HepG2 (cell line): ENCODE results near the gene PRKAR1B. TPM values are rescaled to one million over a fixed set of nuclear protein-coding genes. Genes with fewer than 3 reads are reported as not detected.

Experiments
- ATAC-seq: fragments of 200-7000 bp; cut with Tn5 transposase; 3 replicates; pipeline ENCODE4 v1.9.1; 2020; ENCODE audit warnings: mild to moderate bottlenecking, moderate library complexity
- BruUV-seq: library from RNA; stranded (reverse); fragments of 400-500 nt; replicated peaks from 2 replicates; lab custom pipeline; 2021; lab: Mats Ljungman, UMichigan
- CTCF ChIA-PET: fragments of 300-600 bp; formaldehyde crosslinking; extraction: SDS; loops from one replicate; lab custom pipeline; 2021; ENCODE audit warnings: low total read pairs, inconsistent platforms, low intra/inter-chr PET ratio; lab: Yijun Ruan, JAX
- POLR2A ChIA-PET: fragments of 350-600 bp; sonication (Branson Sonifier 250); formaldehyde crosslinking; loops from one replicate; lab custom pipeline; 2020; ENCODE audit warnings: antibody characterized with exemption, inconsistent platforms; lab: Yijun Ruan, JAX
- DNase-seq: peaks from one replicate; pipeline ENCODE4 v3.0.0-alpha.2; 2015; ENCODE audit warnings: low spot score
- FAIRE-seq: peaks from 3 replicates; lab custom pipeline; 2011; peaks lifted over from hg19 to GRCh38; lab: Jason Lieb, UNC
- H2AFZ ChIP-seq: one replicate; pipeline ENCODE4 v1.6.1; 2011; ENCODE audit warnings: low read length, inconsistent platforms
- H3K27ac ChIP-seq: fragments of 300-600 bp; 3 replicates; pipeline ENCODE4 v1.8.0; 2011; ENCODE audit warnings: mixed run types, mild to moderate bottlenecking, mixed read lengths, low read length, inconsistent platforms; ENCODE audit not compliant: insufficient read depth; ENCODE audit errors: extremely low read length
- H3K27me3 ChIP-seq, 2 experiments: fragments of 200-600 bp in 1 of 2; 2 replicates in 1 of 2; 3 replicates in 1 of 2; pipeline versions ENCODE4 v1.6.0 to v1.8.0; 2011; ENCODE audit warnings: low read length in 2 of 2, mild to moderate bottlenecking in 2 of 2, moderate library complexity in 2 of 2, inconsistent platforms in 1 of 2; ENCODE audit not compliant: insufficient read depth in 2 of 2, control insufficient read depth in 1 of 2
- H3K36me3 ChIP-seq, 2 experiments: fragments of 200-600 bp in 1 of 2; replicated peaks in 1 of 2; 2 replicates in 1 of 2; 3 replicates in 1 of 2; pipeline versions ENCODE4 v1.5.1 to v1.8.0; 2011; ENCODE audit warnings: low read length in 2 of 2, inconsistent platforms in 1 of 2; ENCODE audit not compliant: insufficient read depth in 2 of 2, control insufficient read depth in 1 of 2
- H3K4me1 ChIP-seq: 2 replicates; pipeline ENCODE4 v1.5.1; 2012; ENCODE audit warnings: low read length, inconsistent platforms; ENCODE audit not compliant: insufficient read depth
- H3K4me2 ChIP-seq: 2 replicates; pipeline ENCODE4 v1.6.0; 2011; ENCODE audit warnings: low read depth, low read length, inconsistent platforms
- H3K4me3 ChIP-seq, 3 experiments: fragments of 200-600 bp in 1 of 3; sonication (generic), shearing (Covaris generic) in 1 of 3; replicated peaks in 1 of 3; 2 replicates each; pipeline ENCODE4 v1.5.1; 2011 to 2016; ENCODE audit warnings: low read length in 3 of 3, inconsistent platforms in 2 of 3, low read depth in 2 of 3, mild to moderate bottlenecking in 2 of 3, control low read depth in 1 of 3, mixed read lengths in 1 of 3; ENCODE audit not compliant: insufficient read depth in 1 of 3
- H3K79me2 ChIP-seq: one replicate; pipeline ENCODE4 v1.6.1; 2011; ENCODE audit warnings: low read length, inconsistent platforms; ENCODE audit not compliant: insufficient read depth
- H3K9ac ChIP-seq: 2 replicates; pipeline ENCODE4 v1.6.0; 2011; ENCODE audit warnings: mild to moderate bottlenecking, low read depth, low read length, inconsistent platforms; ENCODE audit not compliant: insufficient read depth
- H3K9me3 ChIP-seq: 2 replicates; pipeline ENCODE4 v1.5.1; 2012; ENCODE audit warnings: mild to moderate bottlenecking, low read length
- H4K20me1 ChIP-seq: 2 replicates; pipeline ENCODE4 v1.6.0; 2011; ENCODE audit warnings: inconsistent platforms, mild to moderate bottlenecking, low read length, moderate library complexity; ENCODE audit not compliant: insufficient read depth
- FUBP1 ChIP-seq: sonication (generic); formaldehyde crosslinking; IDR thresholded peaks from 2 replicates; pipeline ENCODE4 v1.5.1; 2020; ENCODE audit warnings: missing genetic modification reagents, mild to moderate bottlenecking, borderline replicate concordance
- KLF9 ChIP-seq: IDR thresholded peaks from 2 replicates; pipeline ENCODE4 v1.6.1; 2016; ENCODE audit warnings: low read depth
- ZEB1 ChIP-seq: IDR thresholded peaks from 2 replicates; pipeline ENCODE4 v1.6.1; 2012; ENCODE audit warnings: mild to moderate bottlenecking, low read depth, inconsistent platforms; ENCODE audit not compliant: insufficient replicate concordance
- ZNF552 ChIP-seq: sonication (generic); formaldehyde crosslinking; IDR thresholded peaks from 2 replicates; pipeline ENCODE4 v1.9.0; 2022; ENCODE audit warnings: missing genetic modification reagents, mild to moderate bottlenecking, borderline replicate concordance
- ZNF703 ChIP-seq: sonication (generic); formaldehyde crosslinking; IDR thresholded peaks from 2 replicates; pipeline ENCODE4 v1.5.1; 2020; ENCODE audit warnings: missing genetic modification reagents, mild to moderate bottlenecking, moderate library complexity, borderline replicate concordance
- ZNF780A ChIP-seq: sonication (generic); formaldehyde crosslinking; IDR thresholded peaks from 2 replicates; pipeline ENCODE4 v1.8.0; 2022; ENCODE audit warnings: mild to moderate bottlenecking, missing genetic modification reagents, moderate library complexity
- WGBS: methylation state at CpG from one replicate; pipeline ENCODE4 v1.1.6; 2017; ENCODE audit warnings: low lambda C conversion rate; 5-methylcytosine and 5-hydroxymethylcytosine counted together
- in situ Hi-C: cut with HindIII; loops from 2 replicates; pipeline ENCODE4 v1.10.0; 2017; ENCODE audit warnings: low pct_unique_long_range_greater_than_20kb; ENCODE audit not compliant: extremely low pct_ligation_motif_present
- intact Hi-C: fragments of 100-400 bp; cut with micrococcal nuclease; formaldehyde crosslinking; loops from one replicate; pipeline ENCODE4 v1.10.0; 2022; ENCODE audit not compliant: unreplicated experiment
- polyA plus RNA-seq, 8 experiments: library from polyadenylated mRNA; depleted of rRNA in 3 of 8; stranded (reverse) in 7 of 8; unstranded in 1 of 8; fragments of >200 nt; fragmentation: Illumina TruSeq in 4 of 8; extraction: Trizol in 4 of 8; gene quantifications; 2 replicates each; pipeline versions ENCODE4 v1.2.1 to v1.2.3, GENCODE V29; 2011 to 2016; ENCODE audit warnings: low read depth in 4 of 8, missing spikeins in 1 of 8, mixed read lengths in 1 of 8; ENCODE audit not compliant: insufficient read depth in 1 of 8
- total RNA-seq, 5 experiments: library from RNA; depleted of rRNA; stranded (reverse); fragments of >200 nt; fragmentation: Illumina TruSeq; extraction: Trizol; gene quantifications; 2 replicates each; pipeline ENCODE4 v1.2.3, GENCODE V29; 2016; ENCODE audit warnings: low read depth in 1 of 5
- TF ChIP-seq, protein P1 (sequence below): sonication (generic); formaldehyde crosslinking; IDR thresholded peaks from 2 replicates; pipeline ENCODE4 v1.4.0; 2020; ENCODE audit warnings: mild to moderate bottlenecking, missing genetic modification reagents, borderline replicate concordance
- TF ChIP-seq, protein P2 (sequence below): sonication (generic); formaldehyde crosslinking; IDR thresholded peaks from 2 replicates; pipeline ENCODE4 v1.8.0; 2022; ENCODE audit warnings: low read depth, missing genetic modification reagents
- TF ChIP-seq, protein P3 (sequence below): sonication (generic); formaldehyde crosslinking; IDR thresholded peaks from 2 replicates; pipeline ENCODE4 v1.9.0; 2021; ENCODE audit warnings: missing genetic modification reagents, borderline replicate concordance

Gene PRKAR1B
- total and polyA plus RNA-seq, 2 of the 13 experiments (the other 11 are each of a cell fraction or from before 2014, with no cell fraction given), result 7.9 to 28.2 TPM

DNA sequence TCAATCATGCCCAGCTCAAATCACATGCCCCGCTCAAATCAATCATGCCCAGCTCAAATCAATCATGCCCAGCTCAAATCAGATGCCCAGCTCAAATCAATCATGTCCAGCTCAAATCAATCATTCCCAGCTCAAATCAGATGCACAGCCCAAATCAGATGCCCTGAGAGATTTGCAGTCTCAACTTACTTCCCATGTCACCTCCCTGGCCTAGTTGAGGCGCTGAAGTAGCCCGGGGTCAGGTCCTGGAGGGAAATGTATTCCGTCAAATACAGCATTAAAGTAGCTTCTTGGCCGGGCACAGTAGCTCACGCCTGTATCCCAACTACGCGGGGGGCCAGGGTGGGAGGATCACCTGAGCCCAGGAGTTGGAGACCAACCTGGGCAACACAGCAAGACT, 15.7 kb upstream of the PRKAR1B start:
- Histone ChIP-seq H2AFZ (no peak overlapping the region), H3K9ac (no peak overlapping the region), H3K9me3 (no peaks in the 10 kb centered on the region), H3K4me2 (no peak overlapping the region), H3K27ac (no peak overlapping the region), H3K4me1 (no peaks in the 10 kb centered on the region), H3K36me3 (peaks cover 19 to 51% of the 10 kb centered on the region in 2 experiments; a peak in 4 of 5 replicates), H3K79me2 (peaks cover 9% of the 10 kb centered on the region), H3K27me3 (no peaks in the 10 kb centered on the region), H4K20me1 (0 out of 2 replicates have a peak, but pooled peaks cover 3% of the 10 kb centered on the region), H3K4me3 (no peak overlapping the region)
- in situ Hi-C loops, result no loop called here
- CTCF ChIA-PET, result no interaction called here
- ATAC-seq, result no peak
- POLR2A ChIA-PET, result no interaction called here
- no TSS peak for BruUV-seq
- FAIRE-seq, result no peak
- DNase-seq, result no peak
- TF ChIP-seq, protein P1, sequence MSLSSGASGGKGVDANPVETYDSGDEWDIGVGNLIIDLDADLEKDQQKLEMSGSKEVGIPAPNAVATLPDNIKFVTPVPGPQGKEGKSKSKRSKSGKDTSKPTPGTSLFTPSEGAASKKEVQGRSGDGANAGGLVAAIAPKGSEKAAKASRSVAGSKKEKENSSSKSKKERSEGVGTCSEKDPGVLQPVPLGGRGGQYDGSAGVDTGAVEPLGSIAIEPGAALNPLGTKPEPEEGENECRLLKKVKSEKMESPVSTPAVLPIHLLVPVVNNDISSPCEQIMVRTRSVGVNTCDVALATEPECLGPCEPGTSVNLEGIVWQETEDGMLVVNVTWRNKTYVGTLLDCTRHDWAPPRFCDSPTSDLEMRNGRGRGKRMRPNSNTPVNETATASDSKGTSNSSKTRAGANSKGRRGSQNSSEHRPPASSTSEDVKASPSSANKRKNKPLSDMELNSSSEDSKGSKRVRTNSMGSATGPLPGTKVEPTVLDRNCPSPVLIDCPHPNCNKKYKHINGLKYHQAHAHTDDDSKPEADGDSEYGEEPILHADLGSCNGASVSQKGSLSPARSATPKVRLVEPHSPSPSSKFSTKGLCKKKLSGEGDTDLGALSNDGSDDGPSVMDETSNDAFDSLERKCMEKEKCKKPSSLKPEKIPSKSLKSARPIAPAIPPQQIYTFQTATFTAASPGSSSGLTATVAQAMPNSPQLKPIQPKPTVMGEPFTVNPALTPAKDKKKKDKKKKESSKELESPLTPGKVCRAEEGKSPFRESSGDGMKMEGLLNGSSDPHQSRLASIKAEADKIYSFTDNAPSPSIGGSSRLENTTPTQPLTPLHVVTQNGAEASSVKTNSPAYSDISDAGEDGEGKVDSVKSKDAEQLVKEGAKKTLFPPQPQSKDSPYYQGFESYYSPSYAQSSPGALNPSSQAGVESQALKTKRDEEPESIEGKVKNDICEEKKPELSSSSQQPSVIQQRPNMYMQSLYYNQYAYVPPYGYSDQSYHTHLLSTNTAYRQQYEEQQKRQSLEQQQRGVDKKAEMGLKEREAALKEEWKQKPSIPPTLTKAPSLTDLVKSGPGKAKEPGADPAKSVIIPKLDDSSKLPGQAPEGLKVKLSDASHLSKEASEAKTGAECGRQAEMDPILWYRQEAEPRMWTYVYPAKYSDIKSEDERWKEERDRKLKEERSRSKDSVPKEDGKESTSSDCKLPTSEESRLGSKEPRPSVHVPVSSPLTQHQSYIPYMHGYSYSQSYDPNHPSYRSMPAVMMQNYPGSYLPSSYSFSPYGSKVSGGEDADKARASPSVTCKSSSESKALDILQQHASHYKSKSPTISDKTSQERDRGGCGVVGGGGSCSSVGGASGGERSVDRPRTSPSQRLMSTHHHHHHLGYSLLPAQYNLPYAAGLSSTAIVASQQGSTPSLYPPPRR (CRISPR knock-in tag), result no peak
- TF ChIP-seq, protein P2, sequence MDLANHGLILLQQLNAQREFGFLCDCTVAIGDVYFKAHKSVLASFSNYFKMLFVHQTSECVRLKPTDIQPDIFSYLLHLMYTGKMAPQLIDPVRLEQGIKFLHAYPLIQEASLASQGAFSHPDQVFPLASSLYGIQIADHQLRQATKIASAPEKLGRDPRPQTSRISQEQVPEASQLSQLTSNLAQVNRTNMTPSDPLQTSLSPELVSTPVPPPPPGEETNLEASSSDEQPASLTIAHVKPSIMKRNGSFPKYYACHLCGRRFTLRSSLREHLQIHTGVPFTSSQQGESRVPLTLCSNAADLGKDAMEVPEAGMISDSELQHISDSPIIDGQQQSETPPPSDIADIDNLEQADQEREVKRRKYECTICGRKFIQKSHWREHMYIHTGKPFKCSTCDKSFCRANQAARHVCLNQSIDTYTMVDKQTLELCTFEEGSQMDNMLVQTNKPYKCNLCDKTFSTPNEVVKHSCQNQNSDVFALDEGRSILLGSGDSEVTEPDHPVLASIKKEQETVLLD (CRISPR knock-in tag), result no peak
- no peak for TF ChIP-seq ZNF703
- no peak for TF ChIP-seq KLF9 (CRISPR knock-in tag)
- TF ChIP-seq ZEB1, result no peak
- TF ChIP-seq FUBP1, result no peak
- TF ChIP-seq ZNF552 (CRISPR knock-in tag), result no peak
- no peak for TF ChIP-seq ZNF780A (CRISPR knock-in tag)
- TF ChIP-seq, protein P3, sequence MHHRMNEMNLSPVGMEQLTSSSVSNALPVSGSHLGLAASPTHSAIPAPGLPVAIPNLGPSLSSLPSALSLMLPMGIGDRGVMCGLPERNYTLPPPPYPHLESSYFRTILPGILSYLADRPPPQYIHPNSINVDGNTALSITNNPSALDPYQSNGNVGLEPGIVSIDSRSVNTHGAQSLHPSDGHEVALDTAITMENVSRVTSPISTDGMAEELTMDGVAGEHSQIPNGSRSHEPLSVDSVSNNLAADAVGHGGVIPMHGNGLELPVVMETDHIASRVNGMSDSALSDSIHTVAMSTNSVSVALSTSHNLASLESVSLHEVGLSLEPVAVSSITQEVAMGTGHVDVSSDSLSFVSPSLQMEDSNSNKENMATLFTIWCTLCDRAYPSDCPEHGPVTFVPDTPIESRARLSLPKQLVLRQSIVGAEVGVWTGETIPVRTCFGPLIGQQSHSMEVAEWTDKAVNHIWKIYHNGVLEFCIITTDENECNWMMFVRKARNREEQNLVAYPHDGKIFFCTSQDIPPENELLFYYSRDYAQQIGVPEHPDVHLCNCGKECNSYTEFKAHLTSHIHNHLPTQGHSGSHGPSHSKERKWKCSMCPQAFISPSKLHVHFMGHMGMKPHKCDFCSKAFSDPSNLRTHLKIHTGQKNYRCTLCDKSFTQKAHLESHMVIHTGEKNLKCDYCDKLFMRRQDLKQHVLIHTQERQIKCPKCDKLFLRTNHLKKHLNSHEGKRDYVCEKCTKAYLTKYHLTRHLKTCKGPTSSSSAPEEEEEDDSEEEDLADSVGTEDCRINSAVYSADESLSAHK (CRISPR knock-in tag), result no peak
- 84% methylated on average over 7 of the region's 8 CpGs for WGBS
- intact Hi-C loops, result no loop called here
